Brain microvascular endothelial cell (primary cell): ENCODE measurements around the gene SPPL2B.

Experiments used
- DNase-seq: peaks from one replicate; pipeline ENCODE4 v3.0.0-alpha.2; 2020
- H3K27ac ChIP-seq: fragments of 250-450 bp; sonication (Bioruptor Pico); 2 replicates; pipeline ENCODE4 v1.5.1; 2020; ENCODE audit warnings: mild to moderate bottlenecking, moderate library complexity
- H3K27me3 ChIP-seq: fragments of 250-450 bp; sonication (Bioruptor Pico); replicated peaks from 2 replicates; pipeline ENCODE4 v1.5.1; 2020; ENCODE audit warnings: mild to moderate bottlenecking
- H3K36me3 ChIP-seq: fragments of 250-450 bp; sonication (Bioruptor Pico); replicated peaks from 2 replicates; pipeline ENCODE4 v1.5.1; 2020; ENCODE audit warnings: mild to moderate bottlenecking
- H3K4me3 ChIP-seq: 2 replicates; pipeline ENCODE4 v1.5.1; 2011; ENCODE audit warnings: low read depth, mild to moderate bottlenecking, control low read depth, low read length, moderate library complexity
- CTCF ChIP-seq: IDR thresholded peaks from 2 replicates; pipeline ENCODE4 v1.5.1; 2011; ENCODE audit warnings: low read depth, mild to moderate bottlenecking, moderate library complexity, low read length, control low read depth, inconsistent platforms; ENCODE audit errors: missing control alignments
- in situ Hi-C: cut with HindIII; loops from 2 replicates; pipeline ENCODE4 v1.10.0; 2017; ENCODE audit warnings: low sequenced_read_pairs, low pct_ligation_motif_present

Gene SPPL2B

GRCh38 chr19:2300533-2300932 lies 28.0 kb upstream of the SPPL2B start:
- in situ Hi-C loops = no loop called here
- peaks cover 17% of the 10 kb centered on the region for H3K27me3 ChIP-seq
- no peak overlapping the region for H3K4me3 ChIP-seq

GRCh38 chr19:2302319-2303210 lies 25.9 kb upstream of the SPPL2B start:
- in situ Hi-C loops = no loop called here
- no peak for TF ChIP-seq CTCF
- DNase-seq = peak; percentile 35
- Histone ChIP-seq H3K4me3 (no peak overlapping the region), H3K27ac (no peak overlapping the region), H3K36me3 (no peaks in the 10 kb centered on the region), H3K27me3 (peaks cover 26% of the 10 kb centered on the region)

More at GRCh38 chr19:2300533-2300932, 28.0 kb upstream of the SPPL2B start:
- Histone ChIP-seq H3K36me3 (no peaks in the 10 kb centered on the region), H3K27ac (no peak overlapping the region)
- DNase-seq = no peak
- no peak for TF ChIP-seq CTCF

DNA sequence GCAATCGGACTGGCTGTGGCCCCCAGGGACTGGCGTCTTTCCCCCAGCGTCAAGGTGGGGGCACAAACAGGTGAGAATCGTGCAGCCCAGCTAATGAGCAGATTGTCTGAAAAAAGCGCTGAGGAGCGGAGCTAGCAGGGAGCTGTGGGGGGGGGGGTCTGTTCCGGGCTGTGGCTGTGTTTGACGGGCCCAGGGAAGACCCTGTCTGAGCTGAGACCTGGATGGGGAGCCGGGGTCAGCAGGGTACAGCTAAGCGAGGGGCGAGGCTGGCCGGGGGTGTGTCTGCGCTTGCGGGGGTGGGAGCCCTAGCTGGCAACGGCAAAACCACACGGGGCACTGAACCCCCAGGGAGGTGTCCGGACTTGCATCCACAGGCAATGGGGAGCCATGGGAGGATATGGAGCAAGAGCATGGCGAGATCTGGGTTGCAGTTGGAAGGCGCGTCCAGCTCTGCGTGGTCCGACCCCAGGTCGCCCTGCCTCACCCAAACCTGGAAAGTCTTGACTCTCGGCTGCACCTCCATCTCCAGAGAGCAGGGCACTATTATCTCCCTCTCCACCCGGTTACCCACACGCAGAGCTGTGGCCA lies 25.2 kb upstream of the SPPL2B start:
- DNase-seq = no peak
- no peak overlapping the region for H3K4me3 ChIP-seq
- no peaks in the 10 kb centered on the region for H3K36me3 ChIP-seq
- no peak for TF ChIP-seq CTCF
- in situ Hi-C loops = no loop called here
- H3K27ac ChIP-seq = no peak overlapping the region
- peaks cover 31% of the 10 kb centered on the region for H3K27me3 ChIP-seq

DNA sequence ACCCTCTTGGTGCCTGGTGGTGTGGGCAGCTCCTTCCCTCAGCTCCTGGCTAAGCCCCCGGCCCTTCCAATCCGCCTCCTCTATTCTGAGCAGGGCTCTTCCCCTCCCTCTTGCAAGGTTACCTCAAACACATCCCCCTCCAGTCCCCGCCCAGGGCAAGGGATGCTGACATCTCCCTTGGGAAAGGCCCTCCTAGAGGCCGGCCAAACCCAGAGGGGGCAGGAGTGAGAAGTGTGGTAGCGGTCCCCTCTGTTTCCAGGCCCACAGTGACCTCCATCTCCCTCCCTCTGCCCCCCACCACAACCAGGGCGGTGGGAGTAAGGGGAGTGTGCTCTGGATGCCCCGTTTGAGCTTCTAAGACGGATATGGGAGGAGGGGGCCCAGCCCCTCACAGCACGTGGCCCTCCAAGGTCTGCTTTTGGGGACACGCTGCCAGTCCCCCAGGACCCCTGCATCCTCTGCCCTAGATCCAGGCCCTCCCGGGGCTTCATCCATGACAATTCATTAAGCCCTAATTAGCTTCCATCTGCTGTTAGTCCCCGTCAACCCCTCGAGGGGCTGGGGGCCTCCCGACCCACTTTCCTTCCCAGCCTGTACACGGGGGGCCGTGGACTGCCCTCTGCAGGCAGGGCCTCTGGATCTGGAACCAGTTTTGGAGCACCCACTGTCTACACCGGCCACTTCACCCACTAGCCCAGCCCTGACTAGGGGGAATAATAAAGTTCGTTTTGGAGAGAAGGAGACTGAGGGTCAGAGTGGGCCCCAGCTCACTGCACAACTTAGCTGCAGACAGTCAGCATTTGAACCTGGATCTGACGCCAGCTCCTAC lies 22.8 kb upstream of the SPPL2B start:
- Histone ChIP-seq H3K36me3 (no peaks in the 10 kb centered on the region), H3K27ac (no peak overlapping the region), H3K27me3 (peaks cover 33% of the 10 kb centered on the region), H3K4me3 (no peak overlapping the region)
- in situ Hi-C loops = no loop called here
- no peak for TF ChIP-seq CTCF
- DNase-seq = no peak

DNA sequence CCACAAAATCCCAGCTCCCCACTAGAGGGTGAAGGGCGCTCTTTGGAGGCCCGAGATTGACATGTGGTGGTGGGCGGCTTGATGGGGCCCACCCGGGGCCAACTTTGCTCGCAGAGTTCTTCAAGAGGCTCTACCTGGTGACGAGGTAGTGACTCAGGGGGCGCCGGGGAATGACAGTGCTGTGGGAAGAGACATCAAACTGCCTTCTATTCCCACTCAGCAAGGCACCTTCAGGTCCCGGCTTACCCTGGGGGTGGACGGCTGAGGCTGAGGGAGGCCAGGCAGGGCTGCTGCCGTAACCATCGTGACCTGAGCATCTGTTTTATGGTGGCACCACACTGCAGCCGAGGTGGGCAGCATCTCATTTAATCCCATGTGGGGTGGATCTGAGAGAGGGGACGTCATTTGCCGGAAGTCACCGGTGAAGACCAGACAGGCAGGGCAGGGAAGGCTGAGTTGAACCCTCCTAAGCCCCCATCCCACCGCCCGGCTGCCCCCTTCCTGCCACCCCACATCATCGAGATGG lies 22.1 kb upstream of the SPPL2B start:
- no peak for TF ChIP-seq CTCF
- in situ Hi-C loops = no loop called here
- no peak overlapping the region for H3K4me3 ChIP-seq
- H3K27me3 ChIP-seq = peaks cover 33% of the 10 kb centered on the region
- H3K36me3 ChIP-seq = no peaks in the 10 kb centered on the region
- no peak overlapping the region for H3K27ac ChIP-seq
- no peak for DNase-seq
